BJ (cell line): ENCODE data around the gene ZNF462. TPM values are rescaled to one million over a fixed set of nuclear protein-coding genes. Genes with fewer than 3 reads are reported as not detected.

Source experiments
- CTCF ChIA-PET: fragments of 350-600 bp; formaldehyde crosslinking; extraction: SDS; loops from one replicate; lab custom pipeline; 2021; ENCODE audit warnings: antibody characterized with exemption, inconsistent platforms; lab: Yijun Ruan, JAX
- POLR2A ChIA-PET: fragments of 300-600 bp; sonication (Branson Sonifier 250); formaldehyde crosslinking; extraction: SDS; loops from one replicate; lab custom pipeline; 2021; ENCODE audit warnings: antibody characterized with exemption; lab: Charles Lee
- DNase-seq: peaks from one replicate; pipeline ENCODE4 v3.0.0-alpha.2; 2011; ENCODE audit warnings: low read depth
- H3K27me3 ChIP-seq: 2 replicates; pipeline ENCODE4 v1.6.0; 2011; ENCODE audit warnings: low read length; ENCODE audit not compliant: control insufficient read depth, insufficient read depth
- H3K36me3 ChIP-seq: 2 replicates; pipeline ENCODE4 v1.5.1; 2011; ENCODE audit warnings: low read length; ENCODE audit not compliant: control insufficient read depth, insufficient read depth
- H3K4me3 ChIP-seq: 2 replicates; pipeline ENCODE4 v1.5.1; 2011; ENCODE audit warnings: low read depth, mild to moderate bottlenecking, control low read depth, low read length
- CTCF ChIP-seq: IDR thresholded peaks from 2 replicates; pipeline ENCODE4 v1.5.1; 2011; ENCODE audit warnings: low read depth, mild to moderate bottlenecking, control low read depth, inconsistent platforms, low read length, moderate library complexity; ENCODE audit not compliant: insufficient read depth
- polyA plus RNA-seq: library from polyadenylated mRNA; depleted of rRNA; stranded (reverse); fragments of >200 nt; gene quantifications from 2 replicates; pipeline ENCODE4 v1.2.3, GENCODE V29; 2011

The ZNF462 gene
- polyA plus RNA-seq, 1 experiment = 3.5 TPM

- peaks cover 19% of the 10 kb centered on the region for H3K27me3 ChIP-seq
- TF ChIP-seq CTCF = no peak
- no peaks in the 10 kb centered on the region for H3K36me3 ChIP-seq
- POLR2A ChIA-PET = no interaction called here
- CTCF ChIA-PET = no interaction called here
- no peak overlapping the region for H3K4me3 ChIP-seq
- no peak for DNase-seq
These were observed 161.2 kb downstream of the ZNF462 start for GRCh38 chr9:107024193-107024592.

GRCh38 chr9:107025260-107026035, 162.5 kb downstream of the ZNF462 start:
- ChIA-PET POLR2A (no interaction called here), CTCF (no interaction called here)
- H3K36me3 ChIP-seq = no peaks in the 10 kb centered on the region
- H3K27me3 ChIP-seq = peaks cover 21% of the 10 kb centered on the region
- TF ChIP-seq CTCF = no peak
- no peak overlapping the region for H3K4me3 ChIP-seq
- no peak for DNase-seq

- ChIA-PET POLR2A (no interaction called here), CTCF (interaction anchor here (0.9 kb wide), 1 partner anchor 86 kb away, joined by 3 read pairs; no protein-coding TSS in a partner anchor)
- Histone ChIP-seq H3K27me3 (peaks cover 5% of the 10 kb centered on the region; the same call in 1 of the 2 replicates), H3K36me3 (no peaks in the 10 kb centered on the region), H3K4me3 (no peak overlapping the region)
- no peak for DNase-seq
- no peak for TF ChIP-seq CTCF
These were observed 166.2 kb downstream of the ZNF462 start for GRCh38 chr9:107029146-107029545.

GRCh38 chr9:107033966-107034365, 171.0 kb downstream of the ZNF462 start:
- no peaks in the 10 kb centered on the region for H3K36me3 ChIP-seq
- ChIA-PET POLR2A (no interaction called here), CTCF (interaction anchor here (1.5 kb wide), 1 partner anchor 11 kb away, joined by 5 read pairs; no protein-coding TSS in a partner anchor)
- H3K4me3 ChIP-seq = no peak overlapping the region
- H3K27me3 ChIP-seq = peaks cover 7% of the 10 kb centered on the region; the same call in 1 of the 2 replicates
- DNase-seq = no peak
- TF ChIP-seq CTCF = no peak

GRCh38 chr9:107034831-107035230, 171.9 kb downstream of the ZNF462 start:
- no peak for DNase-seq
- TF ChIP-seq CTCF = no peak
- Histone ChIP-seq H3K4me3 (no peak overlapping the region), H3K36me3 (no peaks in the 10 kb centered on the region), H3K27me3 (peaks cover 6% of the 10 kb centered on the region; the same call in 1 of the 2 replicates)
- ChIA-PET CTCF (interaction anchor here (1.1 to 1.5 kb wide), 2 partner anchors 10 to 15 kb away, joined by 3 to 5 read pairs; no protein-coding TSS in a partner anchor), POLR2A (no interaction called here)
